H1 (cell line): ENCODE results near the gene RUVBL2. TPM values are rescaled to one million over a fixed set of nuclear protein-coding genes. Genes with fewer than 3 reads are reported as not detected.

Experiments
- CEBPB ChIP-seq: IDR thresholded peaks from 2 replicates; pipeline ENCODE4 v1.6.1; 2012; ENCODE audit warnings: low read depth, low read length
- GTF2F1 ChIP-seq: IDR thresholded peaks from 2 replicates; pipeline ENCODE4 v1.6.1; 2012; ENCODE audit warnings: low read depth, low read length, improper control_type of control experiment, borderline replicate concordance
- RXRA ChIP-seq: IDR thresholded peaks from 2 replicates; pipeline ENCODE4 v1.6.1; 2011; ENCODE audit warnings: low read depth, mild to moderate bottlenecking, low read length, moderate library complexity; ENCODE audit not compliant: insufficient read depth
- SIRT6 ChIP-seq: IDR thresholded peaks from one replicate; pipeline ENCODE4 v1.7.1; 2012; ENCODE audit warnings: low read length, inconsistent platforms
- SP2 ChIP-seq: IDR thresholded peaks from 2 replicates; pipeline ENCODE4 v1.6.1; 2012; ENCODE audit warnings: mild to moderate bottlenecking, low read length, inconsistent platforms
- ZNF274 ChIP-seq: IDR thresholded peaks from 2 replicates; pipeline ENCODE4 v1.7.0; 2012; ENCODE audit warnings: low read length, borderline replicate concordance; ENCODE audit errors: extremely low read depth
- polyA plus RNA-seq, 7 experiments: library from polyadenylated mRNA; depleted of rRNA in 3 of 7; stranded (reverse) in 5 of 7; unstranded in 2 of 7; fragments of >200 nt in 5 of 7; fragments of 200-250 nt in 2 of 7; gene quantifications; 1 replicate in 5 of 7; 2 replicates in 1 of 7; 4 replicates in 1 of 7; pipeline versions ENCODE4 v1.2.1 to v1.2.3, GENCODE V29; 2011 to 2013; ENCODE audit warnings: missing spikeins in 2 of 7, mixed read lengths in 2 of 7
- total RNA-seq: library from RNA; stranded (reverse); fragmentation: NEBNext Ultra II Directional; extraction: Animal tissue kit (Norgen Biotek cat#: 25700); gene quantifications from 2 replicates; pipeline ENCODE4 v1.2.1, GENCODE V29; 2021

RUVBL2 gene
- total and polyA plus RNA-seq, 2 of the 8 experiments (the other 6 are each of a cell fraction or from before 2014, with no cell fraction given) = 152 to 247 TPM

DNA sequence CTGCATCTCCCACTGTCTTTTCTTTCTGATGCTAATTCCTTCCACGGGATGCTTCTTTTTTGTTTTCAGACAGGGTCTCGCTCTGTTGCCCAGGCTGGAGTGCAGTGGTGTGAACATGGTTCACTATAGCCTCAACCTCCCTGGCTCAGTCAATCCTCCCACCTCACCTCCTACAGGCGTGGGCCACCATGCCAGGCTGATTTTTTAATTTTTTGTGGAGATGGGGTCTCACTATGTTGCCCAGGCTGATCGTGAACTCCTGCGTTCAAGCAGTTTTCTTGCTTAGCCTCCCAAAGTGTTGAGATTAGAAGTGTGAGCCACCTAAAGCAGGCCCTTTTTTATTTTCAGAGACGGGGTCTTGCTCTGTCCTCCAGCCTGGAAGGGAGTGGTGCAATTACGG lies 5.4 kb upstream of the RUVBL2 start (continued):
- TF ChIP-seq SIRT6 (no peak), CEBPB (no peak), ZNF274 (no peak), RXRA (no peak), SP2 (no peak), GTF2F1 (no peak)
